T1000 (cell line): ENCODE data around the gene PRKAA2.

Experiments used
- DNase-seq: peaks from one replicate; lab custom pipeline; 2025; ENCODE audit warnings: mixed read lengths; lab: John Stamatoyannopoulos, UW

Gene PRKAA2

DNA sequence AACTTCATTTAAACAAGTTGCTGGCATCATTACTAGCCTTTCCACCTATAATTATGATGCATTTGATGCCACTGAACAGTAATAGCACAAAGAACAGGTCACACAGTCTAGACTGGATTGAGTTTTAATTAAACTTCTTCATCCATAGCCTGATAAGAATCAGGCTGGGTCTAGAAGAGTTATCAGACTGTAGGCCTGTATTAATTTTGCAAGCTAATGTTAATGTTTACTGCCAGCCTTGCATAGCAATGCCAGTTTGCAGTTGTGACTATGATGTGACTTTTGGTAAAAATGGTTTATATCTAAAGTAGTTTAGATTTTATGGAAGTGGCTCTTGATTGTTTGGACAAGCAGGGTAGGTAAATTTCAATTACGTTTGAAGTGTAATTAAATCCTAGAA lies 68.0 kb downstream of the PRKAA2 start:
- DNase-seq, result no peak

DNA sequence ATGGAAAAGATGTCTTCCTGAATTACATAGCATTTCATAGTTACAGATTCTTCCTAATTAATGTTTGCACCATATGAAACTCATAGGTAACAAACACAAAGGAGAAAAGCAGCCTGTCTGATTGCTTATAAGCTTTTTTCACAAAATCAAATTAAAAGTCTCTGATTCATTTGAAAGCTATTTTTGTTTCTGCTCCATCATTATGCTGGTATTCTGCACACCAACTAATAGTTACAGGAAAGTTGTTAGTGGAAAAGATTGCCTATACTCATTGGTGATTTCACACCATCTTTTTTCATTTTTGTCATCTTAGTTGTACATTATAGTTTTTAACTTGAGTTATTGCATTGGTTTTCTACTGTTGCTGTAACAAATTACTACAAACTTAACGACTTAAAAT lies 70.0 kb downstream of the PRKAA2 start:
- no peak for DNase-seq

GRCh38 chr1:56719171-56719570 lies 74.1 kb downstream of the PRKAA2 start:
- DNase-seq, result no peak

GRCh38 chr1:56726706-56727105 lies 81.6 kb downstream of the PRKAA2 start:
- DNase-seq, result no peak

DNA sequence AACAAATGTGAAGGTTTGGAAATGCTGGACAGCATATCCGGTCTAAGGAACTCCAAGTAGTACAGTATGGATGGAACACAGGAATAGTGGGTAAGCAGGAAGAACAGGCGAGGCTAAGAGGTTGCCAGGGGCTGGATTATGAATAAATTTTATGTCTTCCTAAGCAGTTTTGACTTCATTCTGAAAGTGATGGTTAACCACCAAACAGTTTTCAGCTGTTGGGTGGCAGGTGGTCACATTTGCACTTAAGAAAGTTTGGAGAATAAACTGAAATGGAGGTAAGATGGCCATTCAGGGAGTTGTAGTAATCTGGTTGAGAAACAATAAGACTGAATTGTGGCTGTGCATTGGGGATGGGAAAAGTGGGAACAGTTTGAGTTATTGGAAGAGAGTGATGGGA lies 83.8 kb downstream of the PRKAA2 start:
- DNase-seq, result no peak

DNA sequence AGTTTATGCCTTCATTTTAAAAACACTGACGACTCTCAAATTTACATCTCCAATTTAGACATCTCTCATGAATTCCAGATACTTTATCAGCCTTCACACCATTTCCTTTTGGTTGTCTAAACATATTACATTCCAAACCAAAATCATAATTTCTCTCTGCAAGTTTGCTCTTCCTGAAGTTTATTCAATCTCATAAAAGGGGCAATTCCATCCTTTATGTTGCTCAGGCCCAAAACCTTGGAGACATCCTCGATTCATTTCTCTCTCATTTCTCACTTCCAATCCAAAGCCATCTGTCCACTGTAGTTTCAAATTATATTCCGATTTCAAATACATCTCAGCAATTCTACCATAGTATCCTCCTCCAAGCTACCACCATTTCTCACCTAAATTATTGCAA lies 100.1 kb downstream of the PRKAA2 start:
- no peak for DNase-seq

GRCh38 chr1:56754708-56755479 lies 109.8 kb downstream of the PRKAA2 start:
- DNase-seq, result no peak

- no peak for DNase-seq
Observed at GRCh38 chr1:56755911-56756310, 110.8 kb downstream of the PRKAA2 start.

DNA sequence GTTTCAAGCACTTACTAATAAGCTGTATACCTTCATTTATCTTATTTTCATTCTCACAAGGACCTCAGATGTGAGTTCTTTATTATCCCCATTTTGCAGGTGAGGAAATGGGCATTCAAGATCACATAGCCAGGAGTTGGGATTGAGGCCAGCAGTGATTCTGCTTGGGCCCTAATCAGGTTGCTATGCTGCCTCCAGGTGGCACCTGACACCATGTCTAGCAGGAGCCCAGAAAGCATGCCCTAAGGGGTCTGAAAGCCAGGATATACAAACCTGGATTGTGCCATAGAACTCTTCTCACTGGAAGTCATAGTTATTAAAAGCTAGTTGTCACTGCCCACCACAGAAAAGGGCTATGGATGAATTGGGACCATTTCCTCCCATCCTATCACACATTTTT lies 113.0 kb downstream of the PRKAA2 start:
- DNase-seq, result no peak

DNA sequence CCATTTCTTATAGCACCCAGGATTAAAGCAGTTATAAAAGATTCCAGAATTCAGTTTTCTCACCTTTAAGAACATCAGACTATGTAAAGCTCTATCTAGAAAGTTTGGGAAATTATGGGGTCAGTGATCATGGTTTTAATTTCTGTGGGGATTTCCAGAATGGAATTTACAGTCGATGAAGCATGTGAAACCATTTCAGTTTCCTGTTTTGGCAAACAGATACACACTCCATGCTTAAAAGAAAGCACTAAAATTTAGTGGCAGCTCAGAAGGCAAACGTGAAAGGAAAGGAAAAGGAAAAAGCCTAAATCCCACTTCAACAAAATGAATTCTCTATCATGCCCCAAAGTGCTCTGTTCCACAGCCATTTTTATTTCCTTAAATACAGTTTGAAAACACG lies 113.7 kb downstream of the PRKAA2 start:
- no peak for DNase-seq
